Smooth muscle cell (in vitro differentiated cells): ENCODE data around the gene PCDH9. TPM values are rescaled to one million over a fixed set of nuclear protein-coding genes. Genes with fewer than 3 reads are reported as not detected.

ENCODE experiments used
- DNase-seq: peaks from one replicate; lab custom pipeline; 2025; ENCODE audit not compliant: unreplicated experiment; lab: John Stamatoyannopoulos, UW
- H2AFZ ChIP-seq: fragments of 200-600 bp; sonication (generic); 2 replicates; pipeline ENCODE4 v1.6.0; 2016; ENCODE audit warnings: antibody characterized with exemption, low read depth, mild to moderate bottlenecking
- H3F3A ChIP-seq: fragments of 200-600 bp; sonication (generic); 2 replicates; pipeline ENCODE4 v1.6.0; 2017; ENCODE audit warnings: antibody characterized with exemption, low read depth
- H3K27ac ChIP-seq: fragments of 200-600 bp; sonication (generic); 2 replicates; pipeline ENCODE4 v1.5.1; 2016; ENCODE audit warnings: low read depth, mild to moderate bottlenecking
- H3K27me3 ChIP-seq: fragments of 200-600 bp; sonication (generic); 2 replicates; pipeline ENCODE4 v1.6.1; 2016; ENCODE audit warnings: low read depth, mild to moderate bottlenecking
- H3K36me3 ChIP-seq: fragments of 200-600 bp; sonication (generic); 2 replicates; pipeline ENCODE4 v1.5.1; 2016; ENCODE audit warnings: low read depth
- H3K4me1 ChIP-seq: fragments of 200-600 bp; sonication (generic); 2 replicates; pipeline ENCODE4 v1.5.1; 2016; ENCODE audit warnings: low read depth
- H3K4me2 ChIP-seq: fragments of 200-600 bp; sonication (generic); 2 replicates; pipeline ENCODE4 v1.6.0; 2016; ENCODE audit warnings: mild to moderate bottlenecking
- H3K4me3 ChIP-seq: fragments of 200-600 bp; sonication (generic); 2 replicates; pipeline ENCODE4 v1.5.1; 2016; ENCODE audit warnings: mild to moderate bottlenecking
- H3K79me2 ChIP-seq: fragments of 200-600 bp; sonication (generic); 2 replicates; pipeline ENCODE4 v1.6.0; 2016; ENCODE audit warnings: low read depth, mild to moderate bottlenecking
- H3K9ac ChIP-seq: fragments of 200-600 bp; sonication (generic); 2 replicates; pipeline ENCODE4 v1.6.0; 2016; ENCODE audit warnings: low read depth
- H3K9me3 ChIP-seq: fragments of 200-600 bp; sonication (generic); replicated peaks from 2 replicates; pipeline ENCODE4 v1.5.1; 2016; ENCODE audit warnings: low read depth
- H4K20me1 ChIP-seq: fragments of 200-600 bp; sonication (generic); 2 replicates; pipeline ENCODE4 v1.6.0; 2016; ENCODE audit warnings: low read depth
- WGBS: methylation state at CpG from one replicate; pipeline ENCODE4 v1.1.7; 2016; ENCODE audit warnings: low lambda C conversion rate; 5-methylcytosine and 5-hydroxymethylcytosine counted together
- polyA plus RNA-seq: library from polyadenylated mRNA; unstranded; fragments of >200 nt; fragmentation: Nextera tagmentation; extraction: Ambion mirVana; gene quantifications from 2 replicates; pipeline ENCODE4 v1.2.1, GENCODE V29; 2016
- total RNA-seq: library from RNA; depleted of rRNA; stranded (reverse); fragments of >200 nt; gene quantifications from 2 replicates; pipeline ENCODE4 v1.2.3, GENCODE V29; 2014
- TF ChIP-seq, protein P1 (sequence below): fragments of 200-600 bp; sonication (generic); IDR thresholded peaks from 2 replicates; pipeline ENCODE4 v1.5.1; 2017; ENCODE audit warnings: borderline replicate concordance, mild to moderate bottlenecking, antibody characterized with exemption; ENCODE audit not compliant: insufficient read depth, poor library complexity, severe bottlenecking

The PCDH9 gene
- total and polyA plus RNA-seq, 2 experiments from 2014 or later, result 0.65 to 1.9 TPM

DNA sequence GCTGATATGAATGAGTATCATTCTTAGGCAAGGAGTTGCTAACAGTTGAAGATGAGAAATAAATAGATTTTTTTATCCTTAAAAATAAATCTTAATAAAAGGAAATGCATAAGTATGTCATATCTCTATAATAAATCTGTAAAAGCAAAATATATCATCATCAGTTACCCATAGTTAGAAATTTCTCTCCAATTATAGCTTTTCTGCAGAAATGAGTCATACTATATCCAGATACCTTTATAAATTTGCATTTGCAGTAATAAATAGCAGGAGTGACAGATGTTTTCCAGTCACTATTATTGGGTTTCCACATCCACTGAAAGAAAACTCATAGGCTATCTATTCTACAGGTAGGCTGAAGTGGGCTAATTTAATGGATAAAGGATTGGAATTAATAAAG lies 829.8 kb downstream of the PCDH9 start:
- Histone ChIP-seq H3K9ac (no peak overlapping the region), H2AFZ (no peak overlapping the region), H3K79me2 (no peaks in the 10 kb centered on the region), H3K27me3 (no peaks in the 10 kb centered on the region), H3K4me1 (no peaks in the 10 kb centered on the region), H3K27ac (no peak overlapping the region), H3K9me3 (no peaks in the 10 kb centered on the region), H4K20me1 (no peaks in the 10 kb centered on the region), H3K36me3 (no peaks in the 10 kb centered on the region), H3K4me2 (no peak overlapping the region), H3F3A (no peaks in the 10 kb centered on the region), H3K4me3 (no peak overlapping the region)
- no peak for DNase-seq
- TF ChIP-seq, protein P1, sequence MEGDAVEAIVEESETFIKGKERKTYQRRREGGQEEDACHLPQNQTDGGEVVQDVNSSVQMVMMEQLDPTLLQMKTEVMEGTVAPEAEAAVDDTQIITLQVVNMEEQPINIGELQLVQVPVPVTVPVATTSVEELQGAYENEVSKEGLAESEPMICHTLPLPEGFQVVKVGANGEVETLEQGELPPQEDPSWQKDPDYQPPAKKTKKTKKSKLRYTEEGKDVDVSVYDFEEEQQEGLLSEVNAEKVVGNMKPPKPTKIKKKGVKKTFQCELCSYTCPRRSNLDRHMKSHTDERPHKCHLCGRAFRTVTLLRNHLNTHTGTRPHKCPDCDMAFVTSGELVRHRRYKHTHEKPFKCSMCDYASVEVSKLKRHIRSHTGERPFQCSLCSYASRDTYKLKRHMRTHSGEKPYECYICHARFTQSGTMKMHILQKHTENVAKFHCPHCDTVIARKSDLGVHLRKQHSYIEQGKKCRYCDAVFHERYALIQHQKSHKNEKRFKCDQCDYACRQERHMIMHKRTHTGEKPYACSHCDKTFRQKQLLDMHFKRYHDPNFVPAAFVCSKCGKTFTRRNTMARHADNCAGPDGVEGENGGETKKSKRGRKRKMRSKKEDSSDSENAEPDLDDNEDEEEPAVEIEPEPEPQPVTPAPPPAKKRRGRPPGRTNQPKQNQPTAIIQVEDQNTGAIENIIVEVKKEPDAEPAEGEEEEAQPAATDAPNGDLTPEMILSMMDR, result no peak

DNA sequence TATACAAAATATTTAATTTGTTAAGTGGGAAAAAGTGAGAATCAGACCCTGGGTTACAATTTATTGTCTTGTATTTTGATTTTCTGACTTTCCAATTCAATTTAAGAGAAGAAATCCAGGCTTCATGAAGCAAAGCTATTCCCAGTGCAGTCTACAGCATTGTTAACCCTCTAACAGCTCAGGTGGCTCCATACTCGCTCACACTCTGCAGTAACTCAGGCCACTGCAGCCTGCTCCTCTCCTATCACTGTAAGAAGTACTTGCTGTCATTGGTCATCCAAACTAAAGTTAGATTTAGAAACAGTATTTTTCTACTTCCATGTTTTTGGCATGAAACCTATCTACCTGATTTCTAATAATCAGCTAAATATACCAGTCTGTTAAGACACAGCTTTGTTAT lies 830.3 kb downstream of the PCDH9 start:
- H3K4me2 ChIP-seq, result no peak overlapping the region
- TF ChIP-seq, protein P1, result no peak
- H3K4me3 ChIP-seq, result no peak overlapping the region
- no peak overlapping the region for H3K27ac ChIP-seq
- H3K36me3 ChIP-seq, result no peaks in the 10 kb centered on the region
- H2AFZ ChIP-seq, result no peak overlapping the region
- DNase-seq, result no peak
- H3K79me2 ChIP-seq, result no peaks in the 10 kb centered on the region
- no peaks in the 10 kb centered on the region for H3K9me3 ChIP-seq
- WGBS, result 91% methylated on average over 1 of the region's 1 CpG
- H3K27me3 ChIP-seq, result no peaks in the 10 kb centered on the region
- H3K9ac ChIP-seq, result no peak overlapping the region
- H3K4me1 ChIP-seq, result no peaks in the 10 kb centered on the region
- no peaks in the 10 kb centered on the region for H4K20me1 ChIP-seq
- H3F3A ChIP-seq, result no peaks in the 10 kb centered on the region

DNA sequence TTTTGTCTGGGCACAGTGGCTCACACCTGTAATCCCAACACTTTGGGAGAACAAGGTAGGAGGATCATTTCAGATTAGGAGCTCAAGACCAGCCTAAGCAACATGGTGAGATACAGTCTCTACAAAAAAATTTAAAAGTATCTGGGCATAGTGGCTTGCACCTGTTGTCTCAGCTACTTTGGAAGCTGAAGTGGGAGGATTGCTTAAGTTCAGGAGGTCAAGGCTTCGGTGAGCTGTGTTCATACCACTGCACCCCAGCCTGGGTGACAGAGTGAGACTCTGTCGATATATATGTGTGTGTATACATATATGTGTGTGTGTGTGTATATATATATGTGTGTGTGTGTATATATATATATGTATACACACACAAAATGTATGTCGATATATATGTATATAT lies 833.0 kb downstream of the PCDH9 start:
- no peaks in the 10 kb centered on the region for H3K36me3 ChIP-seq
- WGBS, result 96% methylated on average over 3 of the region's 3 CpGs

DNA sequence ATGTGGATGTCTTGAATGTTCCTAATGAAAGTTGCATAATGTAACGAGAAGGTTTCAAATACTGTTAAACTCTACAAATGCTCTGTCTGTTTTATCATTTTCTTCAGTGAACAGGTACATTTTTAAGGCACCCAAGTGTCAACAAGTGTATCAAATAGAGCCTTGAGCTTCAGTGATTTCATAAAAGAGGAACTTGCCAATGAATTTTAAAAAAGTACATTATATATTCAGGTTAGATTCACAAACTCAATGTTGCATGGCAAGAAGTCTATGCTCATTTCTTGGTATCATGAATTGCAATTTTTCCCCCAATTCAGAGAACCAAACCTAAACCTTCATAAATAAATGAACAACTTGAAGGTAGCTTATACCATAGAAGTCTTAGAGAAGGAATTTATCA lies 838.8 kb downstream of the PCDH9 start:
- DNase-seq, result no peak
- Histone ChIP-seq H3K36me3 (no peaks in the 10 kb centered on the region), H3K4me2 (no peak overlapping the region), H3K27me3 (no peaks in the 10 kb centered on the region), H3K79me2 (no peaks in the 10 kb centered on the region), H3K27ac (no peak overlapping the region), H2AFZ (no peak overlapping the region), H3K9me3 (no peaks in the 10 kb centered on the region), H3K9ac (no peak overlapping the region), H3K4me3 (no peak overlapping the region), H4K20me1 (no peaks in the 10 kb centered on the region), H3K4me1 (no peaks in the 10 kb centered on the region), H3F3A (no peaks in the 10 kb centered on the region)
- WGBS, result 82% methylated on average over 1 of the region's 1 CpG
- TF ChIP-seq, protein P1, result no peak

More for the DNA sequence above, 833.0 kb downstream of the PCDH9 start:
- no peaks in the 10 kb centered on the region for H4K20me1 ChIP-seq
- no peaks in the 10 kb centered on the region for H3F3A ChIP-seq
- no peak overlapping the region for H3K9ac ChIP-seq
- no peak overlapping the region for H3K4me3 ChIP-seq
- no peak overlapping the region for H3K4me2 ChIP-seq
- no peaks in the 10 kb centered on the region for H3K79me2 ChIP-seq
- DNase-seq, result no peak
- no peak overlapping the region for H3K27ac ChIP-seq
- no peaks in the 10 kb centered on the region for H3K27me3 ChIP-seq
- TF ChIP-seq, protein P1, result no peak
- H3K4me1 ChIP-seq, result no peaks in the 10 kb centered on the region
- no peaks in the 10 kb centered on the region for H3K9me3 ChIP-seq
- H2AFZ ChIP-seq, result no peak overlapping the region
